WTC11 (cell line): Measurements from ENCODE around the gene CELSR1.

Experiments
- ETV6 ChIP-seq: sonication (generic); formaldehyde crosslinking; IDR thresholded peaks from 2 replicates; pipeline ENCODE4 v1.8.1; 2022; ENCODE audit warnings: mild to moderate bottlenecking, missing genetic modification reagents
- GABPB1 ChIP-seq: sonication (generic); formaldehyde crosslinking; IDR thresholded peaks from 2 replicates; pipeline ENCODE4 v1.8.1; 2023; ENCODE audit warnings: mild to moderate bottlenecking, missing genetic modification reagents
- GRHL2 ChIP-seq: fragments of 250-450 bp; sonication (Bioruptor Pico); IDR thresholded peaks from 2 replicates; pipeline ENCODE4 v1.8.0; 2022; ENCODE audit warnings: mild to moderate bottlenecking, moderate library complexity; ENCODE audit not compliant: insufficient replicate concordance, severe bottlenecking
- JUN ChIP-seq: sonication (generic); formaldehyde crosslinking; IDR thresholded peaks from 2 replicates; pipeline ENCODE4 v1.8.0; 2023; ENCODE audit warnings: mild to moderate bottlenecking, missing genetic modification reagents
- MAX ChIP-seq: sonication (generic); formaldehyde crosslinking; IDR thresholded peaks from 2 replicates; pipeline ENCODE4 v1.8.0; 2022; ENCODE audit warnings: mild to moderate bottlenecking, missing genetic modification reagents
- NFYB ChIP-seq: sonication (generic); formaldehyde crosslinking; conservative IDR thresholded peaks from 2 replicates; pipeline ENCODE4 v1.8.0; 2022; ENCODE audit warnings: low read depth, missing genetic modification reagents
- NR3C1 ChIP-seq: sonication (generic); formaldehyde crosslinking; conservative IDR thresholded peaks from 2 replicates; pipeline ENCODE4 v1.8.1; 2023; ENCODE audit warnings: low read depth, mild to moderate bottlenecking, missing genetic modification reagents
- SP1 ChIP-seq: sonication (generic); formaldehyde crosslinking; conservative IDR thresholded peaks from 2 replicates; pipeline ENCODE4 v1.8.1; 2022; ENCODE audit warnings: missing genetic modification reagents
- TEAD1 ChIP-seq: sonication (generic); formaldehyde crosslinking; IDR thresholded peaks from 2 replicates; pipeline ENCODE4 v1.8.0; 2022; ENCODE audit warnings: mild to moderate bottlenecking, missing genetic modification reagents
- TP53 ChIP-seq: sonication (generic); formaldehyde crosslinking; IDR thresholded peaks from 2 replicates; pipeline ENCODE4 v1.8.1; 2023; ENCODE audit warnings: mild to moderate bottlenecking, missing genetic modification reagents
- ZNF396 ChIP-seq: fragments of 250-450 bp; sonication (Bioruptor Pico); IDR thresholded peaks from 2 replicates; pipeline ENCODE4 v1.8.0; 2021; ENCODE audit warnings: mild to moderate bottlenecking, moderate library complexity, borderline replicate concordance
- TF ChIP-seq, protein P1 (sequence below): fragments of 200-600 bp; IDR thresholded peaks from 2 replicates; pipeline ENCODE4 v1.8.0; 2022; ENCODE audit warnings: antibody characterized with exemption
- TF ChIP-seq, protein P2 (sequence below): sonication (generic); formaldehyde crosslinking; IDR thresholded peaks from 2 replicates; pipeline ENCODE4 v1.8.1; 2022; ENCODE audit warnings: mild to moderate bottlenecking, moderate library complexity, missing genetic modification reagents
- TF ChIP-seq, protein P3 (sequence below): sonication (generic); formaldehyde crosslinking; IDR thresholded peaks from 2 replicates; pipeline ENCODE4 v1.8.1; 2022; ENCODE audit warnings: mild to moderate bottlenecking, missing genetic modification reagents, moderate library complexity, borderline replicate concordance

DNA sequence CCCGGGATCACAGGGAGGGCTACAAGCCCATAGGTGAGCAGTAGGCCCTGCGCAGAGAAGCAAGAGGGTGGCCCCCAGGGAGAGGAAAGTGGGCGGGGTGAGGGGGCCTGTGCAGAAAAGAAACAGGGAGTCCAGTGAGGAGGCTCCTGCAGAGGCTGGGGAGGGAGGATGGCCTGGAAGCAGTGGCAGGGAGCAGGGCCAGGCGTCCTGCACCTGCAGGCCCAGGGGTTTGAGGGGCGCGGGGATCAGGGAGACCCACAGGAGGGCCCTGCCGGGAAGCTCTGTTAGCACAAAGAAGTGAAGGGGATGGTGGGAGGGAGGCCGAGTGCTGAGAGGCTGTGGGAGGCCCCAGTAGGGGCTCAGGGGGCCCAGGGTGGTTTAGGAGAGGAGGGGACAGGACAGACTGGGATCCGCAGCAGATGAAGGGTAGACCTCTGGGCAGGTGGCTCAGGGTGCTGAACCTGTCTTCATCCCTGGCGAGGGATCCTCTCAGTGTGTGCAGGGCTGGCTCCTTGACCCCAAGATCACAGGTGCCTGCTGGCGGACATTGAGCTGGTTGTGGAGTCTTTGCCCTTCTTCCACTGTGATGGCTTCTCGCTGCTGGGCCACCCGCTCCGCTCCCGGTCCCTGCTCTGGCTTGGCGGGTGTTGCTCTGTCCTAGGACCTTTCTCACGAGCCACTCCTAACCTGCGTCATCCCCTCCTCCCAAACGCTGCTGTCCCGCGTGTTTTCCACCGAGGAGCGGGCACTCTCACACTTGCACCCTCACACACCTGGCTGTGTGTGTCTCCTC is 31.8 kb upstream of the CELSR1 start:
- TF ChIP-seq, protein P1, sequence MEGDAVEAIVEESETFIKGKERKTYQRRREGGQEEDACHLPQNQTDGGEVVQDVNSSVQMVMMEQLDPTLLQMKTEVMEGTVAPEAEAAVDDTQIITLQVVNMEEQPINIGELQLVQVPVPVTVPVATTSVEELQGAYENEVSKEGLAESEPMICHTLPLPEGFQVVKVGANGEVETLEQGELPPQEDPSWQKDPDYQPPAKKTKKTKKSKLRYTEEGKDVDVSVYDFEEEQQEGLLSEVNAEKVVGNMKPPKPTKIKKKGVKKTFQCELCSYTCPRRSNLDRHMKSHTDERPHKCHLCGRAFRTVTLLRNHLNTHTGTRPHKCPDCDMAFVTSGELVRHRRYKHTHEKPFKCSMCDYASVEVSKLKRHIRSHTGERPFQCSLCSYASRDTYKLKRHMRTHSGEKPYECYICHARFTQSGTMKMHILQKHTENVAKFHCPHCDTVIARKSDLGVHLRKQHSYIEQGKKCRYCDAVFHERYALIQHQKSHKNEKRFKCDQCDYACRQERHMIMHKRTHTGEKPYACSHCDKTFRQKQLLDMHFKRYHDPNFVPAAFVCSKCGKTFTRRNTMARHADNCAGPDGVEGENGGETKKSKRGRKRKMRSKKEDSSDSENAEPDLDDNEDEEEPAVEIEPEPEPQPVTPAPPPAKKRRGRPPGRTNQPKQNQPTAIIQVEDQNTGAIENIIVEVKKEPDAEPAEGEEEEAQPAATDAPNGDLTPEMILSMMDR, result no peak
- TF ChIP-seq, protein P2, sequence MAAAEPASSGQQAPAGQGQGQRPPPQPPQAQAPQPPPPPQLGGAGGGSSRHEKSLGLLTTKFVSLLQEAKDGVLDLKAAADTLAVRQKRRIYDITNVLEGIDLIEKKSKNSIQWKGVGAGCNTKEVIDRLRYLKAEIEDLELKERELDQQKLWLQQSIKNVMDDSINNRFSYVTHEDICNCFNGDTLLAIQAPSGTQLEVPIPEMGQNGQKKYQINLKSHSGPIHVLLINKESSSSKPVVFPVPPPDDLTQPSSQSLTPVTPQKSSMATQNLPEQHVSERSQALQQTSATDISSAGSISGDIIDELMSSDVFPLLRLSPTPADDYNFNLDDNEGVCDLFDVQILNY (CRISPR knock-in tag), result no peak
- TF ChIP-seq JUN (CRISPR knock-in tag) (no peak), GABPB1 (CRISPR knock-in tag) (no peak), ZNF396 (CRISPR knock-in tag) (no peak), ETV6 (CRISPR knock-in tag) (no peak), MAX (CRISPR knock-in tag) (no peak), SP1 (CRISPR knock-in tag) (no peak), TP53 (no peak), GRHL2 (CRISPR knock-in tag) (no peak), NFYB (CRISPR knock-in tag) (no peak), NR3C1 (CRISPR knock-in tag) (no peak), TEAD1 (no peak)
- TF ChIP-seq, protein P3, sequence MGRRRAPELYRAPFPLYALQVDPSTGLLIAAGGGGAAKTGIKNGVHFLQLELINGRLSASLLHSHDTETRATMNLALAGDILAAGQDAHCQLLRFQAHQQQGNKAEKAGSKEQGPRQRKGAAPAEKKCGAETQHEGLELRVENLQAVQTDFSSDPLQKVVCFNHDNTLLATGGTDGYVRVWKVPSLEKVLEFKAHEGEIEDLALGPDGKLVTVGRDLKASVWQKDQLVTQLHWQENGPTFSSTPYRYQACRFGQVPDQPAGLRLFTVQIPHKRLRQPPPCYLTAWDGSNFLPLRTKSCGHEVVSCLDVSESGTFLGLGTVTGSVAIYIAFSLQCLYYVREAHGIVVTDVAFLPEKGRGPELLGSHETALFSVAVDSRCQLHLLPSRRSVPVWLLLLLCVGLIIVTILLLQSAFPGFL (CRISPR knock-in tag), result no peak
